AG04449 (cell line): ENCODE results near the gene MAD1L1.

ENCODE experiments used
- CTCF ChIA-PET: fragments of 350-600 bp; formaldehyde crosslinking; extraction: SDS; loops from one replicate; lab custom pipeline; 2021; ENCODE audit warnings: antibody characterized with exemption; lab: Yijun Ruan, JAX
- POLR2A ChIA-PET: fragments of 400-600, 350-600 bp; formaldehyde crosslinking; extraction: SDS; loops from one replicate; lab custom pipeline; 2020; ENCODE audit warnings: antibody characterized with exemption, inconsistent platforms; lab: Yijun Ruan, JAX
- DNase-seq: peaks from one replicate; pipeline ENCODE4 v3.0.0-alpha.2; 2010; ENCODE audit warnings: low read depth, low spot score
- H3K4me3 ChIP-seq: 2 replicates; pipeline ENCODE4 v1.5.1; 2011; ENCODE audit warnings: low read depth, mild to moderate bottlenecking, control low read depth, low read length
- TF ChIP-seq, protein P1 (sequence below): IDR thresholded peaks from one replicate; pipeline ENCODE4 v1.5.1; 2011; ENCODE audit warnings: mild to moderate bottlenecking, moderate library complexity, low read length, control low read depth, inconsistent platforms; ENCODE audit not compliant: insufficient read depth; ENCODE audit errors: missing control alignments

Gene MAD1L1

DNA sequence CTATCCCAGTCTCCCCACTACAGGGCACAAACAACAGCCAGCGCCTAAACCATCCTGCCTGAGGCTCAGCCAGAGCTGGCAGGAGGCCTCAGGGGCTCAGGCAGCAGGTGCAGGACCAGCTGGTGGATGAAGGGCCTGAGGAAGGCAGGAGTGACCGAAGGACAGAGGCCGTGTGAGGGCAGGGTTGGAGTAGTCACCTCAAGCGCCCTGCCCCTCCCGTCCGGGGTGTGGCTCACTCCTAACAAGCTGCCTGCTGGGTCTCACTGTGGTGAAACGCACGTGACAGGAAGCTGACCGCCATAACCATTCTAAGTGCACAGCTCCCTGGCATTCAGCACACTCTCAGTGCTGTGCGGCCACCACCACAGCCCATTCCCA is 281.6 kb downstream of the MAD1L1 start:
- ChIA-PET CTCF (interaction anchor here (1.0 to 1.2 kb wide), 2 partner anchors 24 to 29 kb away, joined by 3 read pairs; no protein-coding TSS in a partner anchor), POLR2A (no interaction called here)
- TF ChIP-seq, protein P1, sequence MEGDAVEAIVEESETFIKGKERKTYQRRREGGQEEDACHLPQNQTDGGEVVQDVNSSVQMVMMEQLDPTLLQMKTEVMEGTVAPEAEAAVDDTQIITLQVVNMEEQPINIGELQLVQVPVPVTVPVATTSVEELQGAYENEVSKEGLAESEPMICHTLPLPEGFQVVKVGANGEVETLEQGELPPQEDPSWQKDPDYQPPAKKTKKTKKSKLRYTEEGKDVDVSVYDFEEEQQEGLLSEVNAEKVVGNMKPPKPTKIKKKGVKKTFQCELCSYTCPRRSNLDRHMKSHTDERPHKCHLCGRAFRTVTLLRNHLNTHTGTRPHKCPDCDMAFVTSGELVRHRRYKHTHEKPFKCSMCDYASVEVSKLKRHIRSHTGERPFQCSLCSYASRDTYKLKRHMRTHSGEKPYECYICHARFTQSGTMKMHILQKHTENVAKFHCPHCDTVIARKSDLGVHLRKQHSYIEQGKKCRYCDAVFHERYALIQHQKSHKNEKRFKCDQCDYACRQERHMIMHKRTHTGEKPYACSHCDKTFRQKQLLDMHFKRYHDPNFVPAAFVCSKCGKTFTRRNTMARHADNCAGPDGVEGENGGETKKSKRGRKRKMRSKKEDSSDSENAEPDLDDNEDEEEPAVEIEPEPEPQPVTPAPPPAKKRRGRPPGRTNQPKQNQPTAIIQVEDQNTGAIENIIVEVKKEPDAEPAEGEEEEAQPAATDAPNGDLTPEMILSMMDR = no peak
- no peak for DNase-seq
- H3K4me3 ChIP-seq = no peak overlapping the region

DNA sequence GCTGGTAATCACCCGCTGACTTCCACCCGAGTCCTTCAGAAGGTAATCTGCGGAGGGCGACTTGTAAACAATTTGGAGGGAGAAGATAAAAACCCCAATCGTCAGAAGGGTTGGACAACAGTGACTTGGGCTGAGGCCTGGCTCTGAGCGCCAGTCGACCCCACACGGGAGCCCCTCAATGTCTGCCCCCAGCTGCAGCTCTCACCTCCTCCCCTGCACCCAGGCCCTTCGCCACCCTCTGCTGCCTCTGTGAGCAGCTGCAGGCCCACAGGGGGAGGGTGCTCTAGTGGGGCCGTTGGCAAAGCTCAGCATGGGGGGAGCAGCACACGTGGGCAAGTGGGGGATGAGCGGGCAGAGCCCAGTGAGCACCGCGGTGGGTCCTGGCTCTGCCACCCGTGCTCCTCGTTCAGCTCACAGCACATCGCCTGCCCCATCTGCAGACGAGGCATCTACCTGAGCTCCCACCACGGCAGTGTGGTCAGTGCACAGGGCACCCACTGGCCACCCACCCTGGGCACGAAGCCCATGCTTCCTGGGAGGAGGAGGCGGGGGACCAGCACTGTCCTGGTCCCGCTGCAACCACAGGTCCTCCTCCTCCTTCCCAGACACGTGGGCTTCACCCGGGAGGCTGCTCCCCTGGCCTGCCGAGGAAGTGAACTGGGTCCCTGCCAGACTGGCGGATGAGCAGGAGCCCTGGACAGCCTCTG is 282.1 kb downstream of the MAD1L1 start:
- ChIA-PET CTCF (interaction anchor here (1.2 kb wide), 1 partner anchor 28 kb away, joined by 3 read pairs; no protein-coding TSS in a partner anchor), POLR2A (no interaction called here)

DNA sequence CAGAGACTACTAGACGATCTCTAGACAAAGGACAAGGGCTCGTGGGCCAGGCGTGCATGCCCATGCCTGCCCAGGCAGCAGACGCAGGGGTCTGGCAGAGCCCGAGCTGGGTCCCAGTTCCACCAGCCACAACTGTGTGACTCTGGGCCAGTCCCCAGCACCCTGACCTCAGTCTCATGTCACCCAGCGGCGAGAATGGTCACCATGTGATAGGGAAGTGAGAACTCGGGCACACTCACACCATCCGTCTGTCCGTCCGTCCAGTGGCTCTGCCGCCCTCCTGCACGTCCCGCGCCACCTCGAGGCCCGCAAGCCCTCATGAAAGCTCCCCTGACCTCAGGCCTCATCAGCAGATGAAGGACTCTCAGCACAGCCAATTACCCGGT is 282.7 kb downstream of the MAD1L1 start:
- DNase-seq = no peak
- TF ChIP-seq, protein P1 = no peak
- ChIA-PET CTCF (interaction anchor here (1.2 to 1.3 kb wide), 2 partner anchors 25 to 28 kb away, joined by 3 read pairs; no protein-coding TSS in a partner anchor), POLR2A (no interaction called here)
- H3K4me3 ChIP-seq = no peak overlapping the region

More for the DNA sequence above, 282.1 kb downstream of the MAD1L1 start:
- no peak overlapping the region for H3K4me3 ChIP-seq
- DNase-seq = no peak
- TF ChIP-seq, protein P1 = no peak

DNA sequence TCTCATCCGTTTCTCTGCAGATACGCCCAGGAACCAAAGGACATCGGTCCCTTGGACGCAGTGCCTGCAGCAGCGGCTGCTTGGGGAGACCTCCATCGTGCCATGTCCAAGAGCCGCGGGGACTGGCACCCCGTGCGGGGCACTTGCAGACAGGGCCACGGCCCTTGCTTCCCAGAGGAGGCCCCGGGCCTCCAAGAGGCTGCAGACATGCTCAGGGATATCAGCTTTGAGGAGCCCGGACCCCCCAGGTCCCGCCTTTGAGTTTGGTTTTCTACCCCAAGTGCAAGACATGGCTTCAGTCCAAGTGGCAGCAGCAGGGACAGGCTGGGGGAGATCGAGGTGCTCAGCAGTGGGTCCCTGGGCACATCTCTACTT is 283.1 kb downstream of the MAD1L1 start:
- CTCF ChIA-PET = interaction anchor here (1.3 kb wide), 1 partner anchor 25 kb away, joined by 3 read pairs; no protein-coding TSS in a partner anchor
- TF ChIP-seq, protein P1 = no peak
- H3K4me3 ChIP-seq = no peak overlapping the region
- POLR2A ChIA-PET = no interaction called here
- no peak for DNase-seq

DNA sequence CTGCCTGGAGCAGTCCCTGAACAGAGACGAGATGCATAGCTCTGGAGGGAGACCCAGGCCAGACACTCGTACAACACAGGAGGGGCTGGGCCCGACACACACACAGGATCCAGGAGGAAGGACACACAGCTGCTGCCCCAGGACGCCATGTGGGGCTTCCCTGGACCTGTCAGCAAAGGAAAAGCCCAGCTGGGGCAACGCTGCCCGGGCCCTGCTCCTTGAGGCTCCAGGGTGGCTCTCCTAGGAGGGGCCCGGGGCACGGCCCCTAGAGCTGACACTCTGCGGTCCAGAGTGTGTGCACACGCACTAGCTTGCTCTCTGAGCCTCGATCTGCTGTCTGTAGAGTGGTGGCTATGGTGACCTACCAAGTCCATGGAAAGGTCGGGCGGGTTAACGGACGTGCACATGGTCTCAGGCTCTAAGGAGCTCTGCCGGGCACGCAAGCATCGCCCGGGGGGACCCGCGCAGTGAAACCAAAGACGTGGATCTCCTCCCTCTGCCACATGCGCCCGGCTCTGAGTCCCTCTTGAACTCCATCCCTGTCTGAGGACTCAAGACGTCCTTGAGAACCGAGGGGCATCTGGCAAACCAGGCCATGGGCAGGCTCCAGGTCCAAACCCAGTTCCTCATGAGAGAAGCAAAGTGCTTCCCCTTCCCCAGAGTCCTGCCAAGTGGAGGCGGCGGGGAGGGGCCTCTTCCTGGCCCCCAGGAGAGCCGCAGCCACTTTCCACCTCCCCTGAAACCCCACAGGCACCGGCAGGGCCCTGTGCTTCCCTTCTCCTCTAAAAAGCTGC is 283.7 kb downstream of the MAD1L1 start:
- H3K4me3 ChIP-seq = no peak overlapping the region
- CTCF ChIA-PET = interaction anchor here (1.3 kb wide), 1 partner anchor 24 kb away, joined by 3 read pairs; no protein-coding TSS in a partner anchor
- TF ChIP-seq, protein P1 = no peak
- POLR2A ChIA-PET = no interaction called here
- no peak for DNase-seq

DNA sequence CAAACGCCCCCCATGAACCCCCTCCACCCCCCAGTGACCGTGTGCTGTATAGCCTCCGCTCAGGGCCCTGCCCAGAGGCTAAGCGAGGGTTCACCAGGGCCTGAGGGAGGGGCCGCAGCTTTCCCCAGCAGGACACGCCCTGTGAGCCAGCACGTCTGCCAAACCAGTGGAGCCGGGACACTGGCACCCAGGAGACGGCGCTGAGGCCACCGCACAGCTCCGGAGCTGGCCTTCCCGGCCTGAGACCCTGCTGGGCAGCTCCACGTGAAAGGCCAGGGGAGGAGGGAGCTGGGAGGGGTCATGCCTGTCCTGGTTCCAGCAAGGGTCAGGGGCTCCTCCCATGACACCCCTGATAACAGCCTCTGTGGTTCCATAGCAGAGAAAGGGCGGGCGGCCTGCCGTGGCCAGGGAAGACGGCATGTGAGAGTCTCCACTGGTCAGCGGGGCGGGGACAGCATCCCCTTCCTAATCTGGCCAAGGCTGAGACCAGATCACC is 284.4 kb downstream of the MAD1L1 start:
- CTCF ChIA-PET = no interaction called here

More for the DNA sequence above, 284.4 kb downstream of the MAD1L1 start:
- H3K4me3 ChIP-seq = no peak overlapping the region
- DNase-seq = no peak
- TF ChIP-seq, protein P1 = no peak
- POLR2A ChIA-PET = no interaction called here
